ENCODE data around the gene ITPR2.

ITPR2 gene

DNA sequence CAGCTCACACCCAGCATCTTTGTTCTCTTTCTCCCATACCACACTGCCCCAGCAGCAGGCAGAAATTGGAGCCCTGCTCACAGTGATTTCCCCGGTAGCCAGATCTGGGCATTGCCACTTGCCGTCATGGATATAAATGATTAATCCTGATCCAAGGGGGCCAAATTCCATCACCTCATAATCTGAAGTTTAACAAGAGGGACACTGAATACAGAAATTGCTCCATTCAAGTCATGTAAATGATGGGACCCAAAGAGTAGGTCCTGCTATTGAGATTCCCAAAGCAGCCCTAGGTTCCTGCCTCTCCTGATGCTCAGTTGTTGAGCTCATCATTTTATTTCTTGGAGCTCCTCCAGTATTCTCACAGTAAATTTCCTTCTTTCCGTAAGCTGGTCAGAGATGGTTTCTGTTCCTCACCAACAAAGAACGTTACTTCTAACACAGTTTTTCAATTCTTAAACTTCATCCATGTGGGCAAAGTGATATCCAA, 11.7 kb downstream of the ITPR2 start:
- no peak for DNase-seq (ENCODE audit: low read depth in 2 of 2)

DNA sequence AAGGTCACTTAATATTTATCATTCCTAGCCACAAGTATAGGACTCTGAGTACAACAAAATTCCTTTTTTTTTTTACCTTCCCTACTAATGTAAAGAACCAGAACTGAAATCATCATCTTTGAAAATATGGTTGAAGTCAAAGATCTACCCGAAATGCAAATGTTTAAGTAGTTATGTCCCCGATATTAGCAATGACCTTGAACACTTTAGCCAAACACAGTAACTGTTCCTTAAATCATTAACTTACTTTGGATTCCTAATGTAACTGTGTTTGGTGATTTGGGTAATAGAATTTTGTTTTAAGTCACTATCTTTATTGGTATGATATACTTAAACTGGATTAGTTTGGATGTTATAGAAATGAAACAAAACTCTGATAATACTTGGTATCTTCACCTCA, 14.4 kb downstream of the ITPR2 start:
- no peak for DNase-seq (ENCODE audit: low read depth in 2 of 2)

DNA sequence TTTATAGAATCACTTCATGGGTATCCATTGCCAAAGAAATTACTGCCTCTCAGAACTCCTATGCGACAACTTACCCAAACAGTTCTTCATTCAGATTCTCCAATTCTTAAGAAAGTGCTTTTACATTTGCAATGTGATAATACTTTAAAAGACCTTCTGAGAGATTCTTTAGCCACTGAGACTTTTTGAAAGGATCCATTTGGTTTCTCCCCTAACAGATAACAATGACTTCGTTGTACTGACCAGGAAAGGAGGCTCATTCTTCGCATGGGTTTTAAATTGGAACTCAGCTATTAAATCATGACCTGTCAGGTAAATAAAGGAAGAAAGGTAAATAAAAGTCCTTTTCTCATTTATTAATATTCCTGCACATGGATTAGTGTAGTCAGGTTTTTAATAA, 14.8 kb downstream of the ITPR2 start:
- no peak for DNase-seq (ENCODE audit: low read depth in 2 of 2)

DNA sequence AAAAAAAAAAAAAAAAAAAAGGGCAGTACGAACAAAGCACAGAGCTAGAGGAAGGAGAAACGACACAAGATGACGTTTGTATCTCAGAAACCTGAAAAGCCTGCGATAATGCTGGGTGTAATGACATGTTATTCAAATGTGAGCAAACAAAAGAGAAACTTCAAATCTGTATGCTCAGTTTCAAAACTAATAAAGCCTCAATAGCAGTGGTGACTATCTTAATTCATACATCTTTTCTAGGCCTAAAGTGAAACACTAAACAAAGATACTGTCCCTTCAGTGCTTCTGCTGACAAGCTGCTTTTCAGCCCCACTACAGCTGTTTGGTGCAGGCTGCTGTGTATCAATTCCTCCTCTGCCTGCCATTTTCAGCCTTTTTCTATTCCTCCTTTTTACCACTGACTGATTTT, 15.8 kb downstream of the ITPR2 start:
- no peak for DNase-seq (ENCODE audit: low read depth in 2 of 2)

DNA sequence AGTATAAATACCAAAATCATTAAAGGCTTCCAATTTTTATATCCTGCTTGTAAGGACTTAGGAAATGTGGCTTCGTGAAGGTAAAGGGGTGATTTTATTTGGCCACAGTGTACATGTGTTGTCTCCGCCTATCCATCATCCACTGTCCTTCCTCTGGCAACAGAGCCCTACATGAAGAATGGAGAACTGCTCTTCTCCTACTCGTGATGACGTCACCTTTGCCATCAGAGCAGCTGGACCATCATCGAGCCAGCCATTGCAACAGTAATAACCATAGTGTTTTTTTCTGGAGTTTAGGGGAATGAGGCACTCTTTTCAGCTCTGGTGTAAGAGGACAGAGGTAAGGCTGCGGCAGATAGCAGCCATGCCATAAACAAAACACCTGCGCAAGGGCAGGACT, 19.2 kb downstream of the ITPR2 start:
- no peak for DNase-seq (ENCODE audit: low read depth in 2 of 2)

DNA sequence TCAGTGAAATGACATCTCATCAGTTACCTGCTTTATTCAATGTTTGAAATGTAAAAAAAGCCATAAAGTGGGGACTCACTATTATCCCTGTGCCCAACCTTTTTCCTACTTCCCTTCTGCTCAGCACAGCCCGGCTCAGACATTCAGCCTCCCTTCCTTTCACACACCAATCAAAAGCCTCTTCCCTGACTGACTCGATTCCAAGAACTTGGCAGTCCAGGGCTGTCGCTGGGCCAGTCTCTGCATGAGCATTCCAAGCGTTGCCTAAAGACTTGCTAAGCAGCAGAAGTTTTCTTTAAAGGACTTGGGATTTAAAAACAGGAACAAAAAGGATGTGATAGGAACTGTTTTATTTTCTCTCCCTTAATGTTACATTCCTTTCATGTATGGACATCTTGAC, 22.7 kb downstream of the ITPR2 start:
- DNase-seq (ENCODE audit: low read depth in 2 of 2), result no peak

DNA sequence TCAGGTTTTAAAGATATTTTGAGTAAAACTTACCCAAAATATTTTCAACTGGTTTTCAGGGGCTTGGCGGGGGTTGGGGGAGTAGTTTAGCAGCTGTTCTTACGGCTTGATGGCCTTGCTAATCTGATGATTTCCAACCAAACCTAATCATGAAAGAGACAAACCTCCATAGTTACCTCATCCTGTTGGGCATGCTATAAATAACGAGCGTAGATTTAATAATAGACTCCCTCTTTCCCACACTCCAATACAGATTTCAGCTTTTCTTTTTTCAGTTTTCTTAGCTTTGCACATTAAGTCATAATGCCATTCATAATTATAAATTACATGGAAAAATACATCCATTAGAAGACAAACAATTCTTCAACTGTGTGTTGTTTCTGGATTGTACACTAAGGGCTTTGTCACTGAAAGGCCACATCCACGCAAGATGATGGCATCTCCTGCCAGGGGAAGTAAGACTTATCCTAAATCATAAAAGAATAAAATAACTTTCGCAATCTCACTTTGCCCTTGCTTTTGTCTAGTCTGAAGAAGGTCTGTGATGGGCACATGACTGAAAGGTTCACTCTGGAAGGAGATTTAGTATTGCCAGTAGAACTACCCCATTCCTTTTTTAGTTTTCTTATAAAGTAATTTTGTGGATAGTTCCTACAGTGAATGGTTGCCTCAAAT, 23.2 kb downstream of the ITPR2 start:
- DNase-seq (ENCODE audit: low read depth in 2 of 2), result no peak

DNA sequence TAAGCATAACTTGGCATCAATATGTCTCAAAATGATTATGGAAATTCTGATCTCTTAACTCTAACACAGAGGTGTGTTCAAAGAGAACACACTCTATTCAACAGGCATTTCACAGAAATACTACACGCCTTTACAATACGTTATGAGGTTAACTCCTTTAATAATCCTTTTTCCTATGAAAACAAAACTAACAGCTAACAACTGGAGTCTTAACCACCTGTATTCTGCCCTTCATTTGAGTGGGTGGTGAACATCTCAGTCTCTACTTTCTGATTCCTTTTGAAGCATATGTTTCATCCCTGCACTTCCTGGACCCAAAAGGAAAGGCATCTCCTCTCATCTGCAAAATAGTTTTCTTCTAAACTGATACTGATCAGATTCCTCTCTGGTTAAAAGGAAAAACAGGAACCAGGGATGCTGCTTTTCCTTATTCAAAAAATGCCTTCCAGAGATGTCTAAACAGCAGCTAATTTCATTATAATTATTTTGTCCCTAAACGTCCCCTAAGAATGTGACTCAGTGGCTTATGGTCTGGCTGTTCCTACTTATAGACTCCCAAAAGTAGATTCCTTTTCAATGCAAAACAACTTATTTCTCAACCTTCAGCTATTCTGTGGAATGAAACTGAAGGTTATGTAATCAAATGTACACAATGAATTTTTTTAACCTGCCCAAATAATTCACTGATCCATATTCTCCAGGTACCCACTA, 24.1 kb downstream of the ITPR2 start:
- DNase-seq (ENCODE audit: low read depth in 2 of 2), result no peak

DNA sequence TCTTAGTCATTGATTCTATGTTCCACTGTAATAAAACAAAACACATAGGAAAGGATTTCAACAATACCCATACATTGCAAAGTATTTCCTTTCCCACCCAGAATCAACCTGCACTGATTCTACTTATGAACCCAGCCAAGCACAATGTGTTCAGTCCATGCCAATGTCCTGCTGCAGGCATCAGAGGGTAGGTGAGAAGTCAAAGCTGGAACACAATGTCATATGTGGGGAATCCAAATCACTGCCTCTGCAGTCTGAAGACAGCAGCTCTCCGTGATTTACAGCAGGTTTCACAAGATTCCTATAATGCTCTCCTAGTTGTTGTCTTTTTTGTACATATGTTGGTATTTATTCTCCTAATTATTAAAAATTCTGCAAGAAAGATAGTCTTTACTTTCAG, 25.7 kb downstream of the ITPR2 start:
- DNase-seq (ENCODE audit: low read depth in 2 of 2), result no peak

DNA sequence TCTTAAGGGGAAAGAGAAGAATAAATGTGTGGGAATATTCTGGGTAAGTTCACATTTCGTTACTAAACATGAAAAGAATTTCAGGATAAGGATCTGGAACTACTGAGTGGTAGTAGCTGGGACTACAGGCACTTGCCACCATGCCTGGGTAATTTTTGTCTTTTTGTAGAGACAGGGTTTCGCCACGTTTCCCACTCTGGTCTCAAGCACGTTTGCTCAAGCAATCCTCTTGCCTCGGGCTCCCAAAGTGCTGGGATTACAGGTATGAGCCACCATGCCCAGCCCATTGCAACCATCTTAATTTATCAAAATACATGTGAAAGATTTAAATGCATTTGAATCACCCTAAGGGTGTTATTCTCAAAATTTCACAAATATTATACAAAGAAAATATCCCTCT, 26.4 kb downstream of the ITPR2 start:
- DNase-seq (ENCODE audit: low read depth in 2 of 2), result no peak

DNA sequence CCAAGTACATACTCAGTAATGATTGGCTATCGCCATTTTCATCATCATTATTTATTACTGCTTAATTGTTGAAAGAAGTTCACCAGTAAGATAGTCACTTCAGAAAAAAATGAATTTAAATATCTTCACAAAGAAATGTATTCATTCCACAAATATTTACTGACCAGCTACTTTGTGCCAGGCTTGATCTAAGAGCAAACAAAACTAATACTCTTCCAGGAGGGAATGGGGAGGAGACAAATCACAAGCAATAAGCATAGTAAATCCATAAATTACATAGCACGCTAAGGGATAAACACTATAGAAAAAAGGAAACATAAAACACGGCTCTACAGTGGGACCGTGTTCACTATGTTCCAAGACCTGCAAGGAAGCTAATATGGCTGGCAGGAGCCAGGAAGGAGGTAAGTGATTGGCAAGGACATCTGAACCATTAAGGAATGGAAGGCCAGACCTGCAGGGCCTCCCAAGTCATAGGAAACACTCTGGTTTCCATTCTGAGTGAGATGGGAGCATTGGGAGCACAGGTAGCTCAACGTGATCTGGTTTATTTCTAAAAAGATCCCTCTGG, 27.5 kb downstream of the ITPR2 start:
- no peak for DNase-seq (ENCODE audit: low read depth in 2 of 2)

DNA sequence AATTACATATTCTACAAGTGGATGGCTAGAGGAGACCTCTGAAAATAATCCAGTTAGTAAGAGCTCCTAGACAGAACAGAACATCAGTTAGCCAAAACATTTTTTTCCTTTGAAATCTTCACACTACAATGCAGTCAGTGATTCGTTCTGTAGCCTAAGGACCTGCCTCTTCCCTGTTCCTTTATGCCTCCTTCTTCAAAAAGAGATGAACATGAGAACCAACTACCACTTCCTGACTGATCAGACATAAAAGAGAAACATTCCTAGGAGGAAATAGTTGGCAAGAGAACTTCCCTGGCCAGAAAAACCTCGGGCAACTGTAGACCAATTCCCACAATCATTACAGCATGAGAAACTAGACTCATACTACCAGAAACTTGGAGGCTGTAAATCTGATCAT, 29.4 kb downstream of the ITPR2 start:
- no peak for DNase-seq (ENCODE audit: low read depth in 2 of 2)

DNA sequence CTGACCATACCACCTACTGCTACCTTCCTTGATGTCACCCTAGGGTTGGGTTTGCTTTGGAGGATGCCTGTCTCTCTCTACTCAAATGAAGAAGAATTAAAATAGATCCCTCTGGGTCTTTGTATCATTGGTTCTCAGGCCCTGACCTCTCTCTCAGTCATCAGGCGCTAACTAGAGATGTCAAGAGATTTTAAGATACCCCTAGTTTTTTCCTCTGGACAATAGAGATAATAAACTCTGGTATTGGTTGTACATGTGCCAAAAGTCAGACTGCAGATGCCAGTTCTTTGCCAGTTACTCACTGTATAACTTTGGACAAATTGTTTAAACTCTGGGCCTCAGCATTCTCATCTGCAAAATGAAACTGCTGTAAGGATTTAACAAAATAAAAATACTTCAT, 31.5 kb downstream of the ITPR2 start:
- no peak for DNase-seq (ENCODE audit: low read depth in 2 of 2)

DNA sequence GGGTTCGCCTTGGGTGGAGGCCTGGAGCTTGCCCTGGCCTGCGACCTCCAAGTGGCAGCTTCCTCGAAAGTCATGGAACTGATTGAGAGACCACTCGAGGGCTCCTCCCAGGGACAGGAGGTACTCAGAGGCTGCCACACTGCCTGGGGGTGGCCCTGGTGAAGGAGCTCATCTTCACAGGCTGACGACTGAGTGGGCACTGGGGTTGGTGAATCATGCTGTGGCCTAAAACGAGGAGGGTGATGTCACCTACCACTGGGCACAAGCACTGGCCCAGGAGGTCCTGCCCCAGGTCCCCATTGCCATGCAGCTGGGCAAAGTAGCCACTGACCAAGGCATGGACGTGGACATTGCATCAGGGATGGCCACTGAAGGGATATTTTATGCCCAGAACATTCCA, 32.1 kb downstream of the ITPR2 start:
- DNase-seq (ENCODE audit: low read depth in 2 of 2), result no peak

DNA sequence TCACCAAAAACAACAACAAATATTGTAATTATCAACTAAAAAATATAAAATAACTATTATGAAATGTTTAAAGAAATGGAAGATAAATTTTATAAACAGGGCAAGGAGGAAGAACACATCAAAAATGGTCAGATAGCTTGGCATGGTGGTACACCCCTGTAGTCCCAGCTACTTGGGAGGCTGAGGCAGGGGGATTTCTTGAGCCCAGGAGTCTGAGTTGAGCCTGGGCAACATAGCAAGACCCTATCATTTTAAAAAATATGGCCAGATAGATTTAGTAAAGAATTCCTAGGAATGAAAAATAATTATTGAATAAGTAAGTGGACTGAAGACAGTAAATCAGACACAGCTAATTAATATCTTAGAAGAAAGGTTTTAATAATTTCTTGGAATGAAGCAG, 32.6 kb downstream of the ITPR2 start:
- no peak for DNase-seq (ENCODE audit: low read depth in 2 of 2)

DNA sequence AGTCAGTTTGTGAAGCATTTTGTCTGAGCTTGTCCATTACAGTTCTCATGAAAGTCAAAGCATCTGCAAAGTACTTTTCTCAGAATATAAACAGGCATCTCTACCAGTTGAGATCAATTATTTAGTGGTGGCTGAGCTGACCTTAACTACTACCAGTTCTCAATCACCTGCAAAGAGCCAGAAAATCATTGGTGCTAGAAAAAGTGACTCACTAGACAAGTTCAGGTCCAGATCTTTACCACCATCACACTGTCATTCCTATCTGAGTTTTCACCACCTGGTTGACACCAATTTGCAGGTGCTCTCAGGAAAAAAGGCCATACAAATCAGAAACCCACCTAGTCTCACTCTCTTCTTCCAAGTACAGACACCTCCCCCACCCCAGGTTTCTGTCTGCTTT, 33.3 kb downstream of the ITPR2 start:
- DNase-seq (ENCODE audit: low read depth in 2 of 2), result no peak

DNA sequence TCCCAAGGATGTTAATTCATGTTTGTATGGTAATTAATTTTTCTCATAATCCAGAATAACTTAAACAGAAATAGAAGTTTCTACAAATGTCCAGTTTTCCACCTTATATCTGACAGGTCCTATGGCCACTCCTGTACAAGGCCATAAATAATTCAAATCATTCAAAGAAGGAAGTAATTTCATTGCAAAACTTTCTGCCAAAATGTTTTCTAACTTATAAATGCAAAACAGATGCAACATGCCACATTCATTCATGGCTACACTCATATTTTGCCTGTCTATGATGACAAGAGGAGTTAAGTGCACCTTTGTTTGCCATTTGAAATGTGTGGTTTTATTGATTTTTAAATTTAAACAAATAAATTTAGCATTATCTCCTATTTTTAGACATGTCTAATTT, 34.4 kb downstream of the ITPR2 start:
- DNase-seq (ENCODE audit: low read depth in 2 of 2), result no peak

DNA sequence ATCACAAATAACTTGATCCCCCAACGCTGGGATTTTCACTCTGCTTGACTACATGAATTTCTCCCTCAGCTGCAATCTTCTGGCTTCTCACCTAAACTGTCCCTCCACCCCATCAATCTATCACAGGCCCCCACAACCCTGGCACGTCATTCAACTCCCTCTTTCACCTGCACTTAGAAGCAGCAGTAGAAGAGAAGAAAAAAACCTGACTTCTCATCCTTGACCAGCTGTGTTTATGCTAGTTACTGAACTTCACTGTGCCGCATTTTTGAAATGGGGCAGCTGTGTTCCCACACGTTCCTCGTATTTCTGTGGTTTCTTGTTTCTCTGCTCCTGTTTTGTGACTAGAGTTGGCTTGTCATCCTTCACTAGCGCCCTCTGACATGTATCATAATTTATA, 35.0 kb downstream of the ITPR2 start:
- DNase-seq (ENCODE audit: low read depth in 2 of 2), result no peak

DNA sequence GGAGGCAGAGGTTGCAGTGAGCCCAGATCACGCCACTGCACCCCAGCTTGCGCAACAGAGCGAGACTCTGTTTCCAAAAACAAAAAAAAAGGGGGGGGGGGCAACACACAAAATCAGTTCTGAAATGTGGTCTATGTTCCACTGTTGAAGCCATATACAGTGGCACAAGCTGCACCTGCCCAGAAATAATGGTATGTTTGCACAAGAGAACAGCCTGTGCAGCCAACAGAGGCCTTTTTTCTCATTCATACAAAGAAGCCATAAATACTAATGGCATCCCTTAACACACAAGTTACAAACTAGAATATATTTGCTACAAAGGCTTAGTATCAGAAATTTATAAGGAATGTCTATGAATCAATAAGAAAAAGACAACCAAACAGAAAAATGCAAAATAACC, 37.1 kb downstream of the ITPR2 start:
- no peak for DNase-seq (ENCODE audit: low read depth in 2 of 2)

DNA sequence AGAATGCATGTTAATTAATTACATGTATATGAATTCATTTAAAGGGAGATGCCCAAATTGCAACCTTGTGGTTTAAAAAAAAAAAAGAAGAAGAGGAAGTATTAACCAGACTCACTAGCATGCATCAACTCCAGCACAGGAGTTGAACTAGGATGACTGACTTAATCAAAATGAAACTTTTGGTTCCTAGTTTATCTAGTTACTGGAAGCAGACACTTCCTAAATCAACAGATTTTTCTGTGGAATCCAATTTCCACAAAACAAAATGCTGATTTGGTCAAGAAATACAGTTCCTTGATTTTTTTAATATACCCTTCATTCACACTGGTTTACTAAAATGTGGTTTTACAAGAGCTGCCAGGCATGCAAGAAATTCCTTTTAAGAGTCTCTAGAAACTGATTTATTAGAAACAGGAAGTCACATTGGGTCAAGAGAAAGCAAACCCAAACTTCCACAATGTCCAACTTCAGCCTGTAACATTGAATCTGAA, 41.6 kb downstream of the ITPR2 start:
- no peak for DNase-seq (ENCODE audit: low read depth in 2 of 2)

DNA sequence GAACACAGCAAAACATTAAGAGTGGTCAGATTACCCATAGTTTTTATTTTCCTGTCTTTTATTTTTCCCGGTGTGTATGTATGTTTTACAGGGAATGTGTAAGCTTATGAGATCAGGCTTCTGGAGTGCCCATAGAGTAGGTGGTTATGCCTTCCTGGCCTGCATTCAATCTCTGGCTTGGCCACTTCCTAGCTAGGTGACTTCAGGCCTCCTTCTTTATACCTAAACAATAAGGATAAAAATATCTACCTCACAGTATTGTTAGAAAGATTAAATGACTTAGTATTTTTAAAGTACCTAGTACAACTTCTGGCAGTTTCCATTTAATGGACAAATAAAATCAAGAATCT, 42.4 kb downstream of the ITPR2 start:
- DNase-seq (ENCODE audit: low read depth in 2 of 2), result no peak

DNA sequence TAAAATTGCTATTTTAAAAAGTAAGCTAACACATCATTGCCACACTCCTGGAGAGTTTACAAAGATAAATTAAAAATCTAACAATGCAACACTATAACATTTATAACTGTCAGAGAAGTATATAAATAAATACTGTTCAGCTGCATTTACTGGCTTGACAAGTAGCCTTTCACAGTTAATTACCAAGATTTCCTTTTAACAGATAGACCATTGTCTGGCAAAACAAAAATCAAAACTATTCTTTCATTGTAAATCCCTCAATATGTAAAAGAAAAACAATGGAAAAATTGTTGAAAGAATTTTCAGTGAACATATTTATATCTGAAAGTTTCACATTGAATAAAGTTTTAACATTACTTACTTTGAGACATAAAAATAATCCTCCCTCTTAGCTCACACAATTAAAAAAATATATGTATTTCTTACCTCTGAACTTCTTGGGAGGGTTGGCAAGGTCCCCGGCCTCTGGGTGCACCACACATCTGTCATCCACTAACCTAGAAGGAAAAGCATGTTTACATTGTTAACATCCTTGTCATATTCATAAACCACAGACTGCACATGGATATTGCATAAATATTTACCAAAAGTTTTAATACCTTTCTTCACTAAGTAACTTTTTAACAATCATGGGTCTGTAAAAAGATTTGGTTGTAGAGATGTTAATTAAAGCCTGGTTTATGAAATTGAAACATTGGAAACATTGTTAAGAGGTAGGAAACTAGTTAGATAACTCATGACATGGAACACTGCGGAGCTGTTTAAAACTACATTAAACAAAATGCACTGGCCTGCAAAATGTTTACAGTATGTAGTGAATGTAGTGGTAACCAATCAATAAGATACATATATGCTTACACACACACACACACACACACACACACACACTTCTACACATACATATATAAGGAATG, 43.0 kb downstream of the ITPR2 start:
- no peak for DNase-seq (ENCODE audit: low read depth in 2 of 2)

All from activated CD4-positive, alpha-beta T cell treated with anti-CD3 and anti-CD28 coated beads for 24 hours (primary cell).